DND-41 (cell line): ENCODE results near the gene DDX56.

ENCODE experiments used
- ATAC-seq: fragments of 200-7000 bp; cut with Tn5 transposase; 3 replicates; pipeline ENCODE4 v1.9.1; 2021; ENCODE audit warnings: low read depth; ENCODE audit not compliant: insufficient read depth
- DNase-seq: peaks from one replicate; pipeline ENCODE4 v3.0.0-alpha.2; 2020
- H2AFZ ChIP-seq: 2 replicates; pipeline ENCODE4 v1.6.0; 2012; ENCODE audit warnings: low read depth, low read length
- H3K27ac ChIP-seq: 2 replicates; pipeline ENCODE4 v1.5.1; 2012; ENCODE audit warnings: low read length, inconsistent platforms
- H3K27me3 ChIP-seq: fragments of 200-600 bp; sonication (generic); 2 replicates; pipeline ENCODE4 v1.6.0; 2012; ENCODE audit warnings: low read length, mild to moderate bottlenecking, inconsistent platforms; ENCODE audit not compliant: insufficient read depth, poor library complexity
- H3K36me3 ChIP-seq: 2 replicates; pipeline ENCODE4 v1.5.1; 2012; ENCODE audit warnings: low read length, inconsistent platforms; ENCODE audit not compliant: insufficient read depth
- H3K4me1 ChIP-seq: 2 replicates; pipeline ENCODE4 v1.5.1; 2012; ENCODE audit warnings: mild to moderate bottlenecking, low read length; ENCODE audit not compliant: insufficient read depth
- H3K4me2 ChIP-seq: 2 replicates; pipeline ENCODE4 v1.6.0; 2012; ENCODE audit warnings: mild to moderate bottlenecking, moderate library complexity, low read length, inconsistent platforms; ENCODE audit not compliant: insufficient read depth
- H3K4me3 ChIP-seq, 2 experiments: fragments of 200-600 bp in 1 of 2; shearing (Covaris generic) in 1 of 2; 2 replicates each; pipeline ENCODE4 v1.5.1; 2012 to 2016; ENCODE audit warnings: inconsistent platforms in 2 of 2, low read length in 2 of 2, mild to moderate bottlenecking in 2 of 2, low read depth in 1 of 2, moderate library complexity in 1 of 2
- H3K79me2 ChIP-seq: 2 replicates; pipeline ENCODE4 v1.6.0; 2012; ENCODE audit warnings: low read length, inconsistent platforms; ENCODE audit not compliant: insufficient read depth
- H3K9ac ChIP-seq: 2 replicates; pipeline ENCODE4 v1.6.0; 2012; ENCODE audit warnings: low read depth, mild to moderate bottlenecking, inconsistent platforms, low read length, moderate library complexity
- H3K9me3 ChIP-seq: 2 replicates; pipeline ENCODE4 v1.5.1; 2012; ENCODE audit warnings: low read length, moderate library complexity, mild to moderate bottlenecking, inconsistent platforms; ENCODE audit not compliant: insufficient read depth, severe bottlenecking
- H4K20me1 ChIP-seq: 2 replicates; pipeline ENCODE4 v1.6.0; 2012; ENCODE audit warnings: low read length; ENCODE audit not compliant: insufficient read depth
- EZH2 ChIP-seq: IDR thresholded peaks from 3 replicates; pipeline ENCODE4 v1.6.1; 2012; ENCODE audit warnings: borderline replicate concordance, low read depth, mild to moderate bottlenecking, moderate library complexity, low read length, inconsistent platforms; ENCODE audit not compliant: severe bottlenecking
- TF ChIP-seq, protein P1 (sequence below): IDR thresholded peaks from 2 replicates; pipeline ENCODE4 v1.5.1; 2012; ENCODE audit warnings: borderline replicate concordance, low read length, moderate library complexity, mild to moderate bottlenecking; ENCODE audit not compliant: poor library complexity, severe bottlenecking; ENCODE audit errors: extremely low read depth

The DDX56 gene

DNA sequence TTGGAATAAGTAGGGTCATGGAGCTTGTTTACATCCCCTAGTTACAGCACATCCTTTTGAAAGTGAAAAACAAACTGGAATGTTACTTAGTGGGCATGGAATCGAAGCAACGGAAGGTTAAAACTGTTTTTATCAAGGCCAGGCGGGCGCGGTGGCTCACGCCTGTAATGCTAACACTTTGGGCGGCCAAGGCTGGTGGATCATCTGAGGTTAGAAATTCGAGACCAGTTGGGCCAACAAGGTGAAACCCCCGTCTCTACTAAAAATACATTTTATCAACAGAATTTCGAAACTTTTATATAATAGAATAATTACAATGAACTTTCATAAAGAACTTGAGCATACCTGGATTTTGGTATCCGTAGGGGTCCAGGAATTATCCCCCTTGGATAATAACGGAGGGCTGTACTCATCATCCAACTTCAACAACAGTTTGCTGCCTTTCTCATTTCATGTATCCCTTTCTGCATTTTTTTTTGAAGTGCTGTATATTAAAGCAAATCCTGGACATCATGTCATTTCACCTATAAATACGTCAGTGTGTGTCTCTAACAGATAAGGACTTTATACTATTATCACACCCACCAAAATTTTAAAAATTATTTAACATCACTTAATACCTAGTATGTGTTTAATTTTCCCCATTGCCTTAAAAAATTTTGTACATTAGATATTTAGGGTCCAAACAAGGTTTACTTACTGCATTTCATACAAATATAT is 9.6 kb upstream of the DDX56 start:
- H3K27ac ChIP-seq: peak overlapping the region; percentile 36; the same call in 1 of the 2 replicates
- H3K79me2 ChIP-seq: peaks cover 40% of the 10 kb centered on the region
- H3K4me3 ChIP-seq: peak overlapping the region in 1 of 2 experiments; percentile 69; a peak in 3 of 4 replicates

DNA sequence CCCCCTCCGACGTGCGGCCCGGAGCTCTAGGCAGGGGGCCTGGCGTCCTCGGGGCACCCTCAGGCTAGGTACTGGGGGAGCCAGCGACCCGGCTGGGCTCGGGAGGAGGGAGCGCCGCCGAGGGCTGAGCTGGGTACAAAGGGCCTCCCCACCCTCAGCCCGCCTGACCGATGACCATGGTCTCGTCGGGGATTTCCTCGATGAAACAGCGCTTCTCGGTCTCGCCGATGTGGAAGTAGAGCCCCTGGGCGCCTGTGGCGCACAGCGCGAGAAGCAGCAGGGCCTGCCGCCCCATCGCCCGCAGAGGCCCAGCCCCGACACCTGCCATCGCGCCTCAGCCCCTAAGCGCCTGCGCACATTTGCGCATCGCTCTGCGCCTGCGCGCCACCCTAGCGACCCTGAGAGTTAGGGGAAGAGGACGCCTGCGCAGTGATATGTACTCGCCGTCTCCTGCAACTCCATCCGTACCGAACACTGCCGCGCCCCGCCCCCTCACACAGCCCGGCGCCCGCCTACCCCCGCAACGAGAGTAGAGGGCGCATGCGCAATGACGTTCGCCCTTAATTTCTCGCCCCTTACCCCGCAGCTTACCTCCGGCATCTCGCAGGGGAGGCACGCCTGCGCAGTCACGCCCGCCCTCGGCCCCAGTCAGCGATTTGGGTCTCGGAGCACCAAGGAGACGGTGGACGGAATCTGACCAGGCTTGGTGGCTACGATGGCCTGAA is 8.3 kb upstream of the DDX56 start, which contains the start of gene TMED4:
TSS of gene TMED4 (minus strand) at position 353 of the 725 bp plus-strand sequence. CDS start at position 328, 25 bp downstream.
- H3K27me3 ChIP-seq: no peaks in the 10 kb centered on the region
- peaks cover 45% of the 10 kb centered on the region for H3K79me2 ChIP-seq
- peak within 1 kb of the TSS; percentile 62 to 69 for H3K4me3 ChIP-seq
- peaks cover 39% of the 10 kb centered on the region for H3K36me3 ChIP-seq
- TF ChIP-seq, protein P1, sequence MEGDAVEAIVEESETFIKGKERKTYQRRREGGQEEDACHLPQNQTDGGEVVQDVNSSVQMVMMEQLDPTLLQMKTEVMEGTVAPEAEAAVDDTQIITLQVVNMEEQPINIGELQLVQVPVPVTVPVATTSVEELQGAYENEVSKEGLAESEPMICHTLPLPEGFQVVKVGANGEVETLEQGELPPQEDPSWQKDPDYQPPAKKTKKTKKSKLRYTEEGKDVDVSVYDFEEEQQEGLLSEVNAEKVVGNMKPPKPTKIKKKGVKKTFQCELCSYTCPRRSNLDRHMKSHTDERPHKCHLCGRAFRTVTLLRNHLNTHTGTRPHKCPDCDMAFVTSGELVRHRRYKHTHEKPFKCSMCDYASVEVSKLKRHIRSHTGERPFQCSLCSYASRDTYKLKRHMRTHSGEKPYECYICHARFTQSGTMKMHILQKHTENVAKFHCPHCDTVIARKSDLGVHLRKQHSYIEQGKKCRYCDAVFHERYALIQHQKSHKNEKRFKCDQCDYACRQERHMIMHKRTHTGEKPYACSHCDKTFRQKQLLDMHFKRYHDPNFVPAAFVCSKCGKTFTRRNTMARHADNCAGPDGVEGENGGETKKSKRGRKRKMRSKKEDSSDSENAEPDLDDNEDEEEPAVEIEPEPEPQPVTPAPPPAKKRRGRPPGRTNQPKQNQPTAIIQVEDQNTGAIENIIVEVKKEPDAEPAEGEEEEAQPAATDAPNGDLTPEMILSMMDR: no peak
- no peak for TF ChIP-seq EZH2
- H3K9ac ChIP-seq: peak within 1 kb of the TSS; percentile 91
- peak; percentile 90 for ATAC-seq
- peak within 1 kb of the TSS; percentile 97 for H3K4me2 ChIP-seq
- peak; percentile 100 for DNase-seq
- H3K4me1 ChIP-seq: peaks cover 33% of the 10 kb centered on the region
- H3K27ac ChIP-seq: peak within 1 kb of the TSS; percentile 94
- H3K9me3 ChIP-seq: no peaks in the 10 kb centered on the region
- peaks cover 4% of the 10 kb centered on the region; the same call in 1 of the 2 replicates for H4K20me1 ChIP-seq
- peak within 1 kb of the TSS; percentile 98 for H2AFZ ChIP-seq

More for the DNA sequence above, 9.6 kb upstream of the DDX56 start:
- Histone ChIP-seq H3K4me2 (peak overlapping the region; percentile 87), H3K36me3 (peaks cover 33% of the 10 kb centered on the region), H2AFZ (peak overlapping the region; percentile 98), H3K9me3 (no peaks in the 10 kb centered on the region), H4K20me1 (peaks cover 4% of the 10 kb centered on the region; the same call in 1 of the 2 replicates), H3K9ac (peak overlapping the region; percentile 88), H3K4me1 (peaks cover 33% of the 10 kb centered on the region), H3K27me3 (no peaks in the 10 kb centered on the region)
- ATAC-seq (no peak), DNase-seq (no peak)
- TF ChIP-seq, protein P1: no peak
- TF ChIP-seq EZH2: no peak

DNA sequence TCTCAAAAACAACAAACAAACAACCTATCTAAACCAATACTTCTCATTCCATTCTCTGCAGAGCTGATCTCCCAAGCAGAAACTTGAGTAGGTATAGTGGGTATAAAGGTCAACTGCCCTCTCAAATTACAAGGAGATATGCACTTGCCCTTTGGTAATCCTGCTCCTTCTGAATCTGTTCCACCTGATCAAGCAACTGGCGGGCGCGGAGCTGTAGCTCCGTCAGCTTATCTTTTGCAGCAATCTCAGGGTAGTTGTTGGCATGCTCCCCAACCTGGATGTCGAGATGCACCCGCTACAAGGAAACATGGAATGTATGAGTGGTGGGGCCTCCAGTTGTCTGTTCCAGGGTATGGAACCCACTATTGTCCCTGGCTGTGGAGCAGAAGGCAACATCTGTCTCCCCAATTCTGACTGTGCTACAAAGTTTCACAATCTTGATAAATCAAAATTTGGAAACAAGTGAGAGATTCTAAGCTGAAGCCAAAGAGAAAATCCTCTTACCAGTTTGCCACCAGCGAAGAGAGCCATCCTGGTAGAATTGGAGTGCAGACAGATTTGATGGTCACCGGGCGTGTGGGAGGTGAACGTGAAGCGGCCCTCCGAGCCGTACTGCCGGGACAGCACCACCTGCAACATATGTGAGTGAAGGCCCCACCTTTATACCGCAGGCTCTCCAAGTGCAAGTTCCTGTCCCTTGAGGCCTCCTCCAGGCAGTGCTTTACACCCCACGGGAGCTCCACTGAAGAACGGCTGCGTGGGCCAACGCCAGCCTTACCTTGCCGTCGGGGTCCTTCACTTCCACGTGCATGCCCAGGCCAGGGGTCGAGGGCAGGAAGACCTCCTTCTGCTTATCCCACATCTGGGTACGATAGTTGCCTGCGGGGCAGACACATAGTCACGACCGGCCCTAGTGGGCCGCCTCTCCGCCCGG is 7.5 kb upstream of the DDX56 start:
- TF ChIP-seq, protein P1: no peak
- no peak for TF ChIP-seq EZH2
- no peaks in the 10 kb centered on the region for H3K27me3 ChIP-seq
- peak overlapping the region; percentile 91 for H3K9ac ChIP-seq
- peak overlapping the region; percentile 62 to 69 for H3K4me3 ChIP-seq
- H3K27ac ChIP-seq: peak overlapping the region; percentile 84
- peaks cover 4% of the 10 kb centered on the region; the same call in 1 of the 2 replicates for H4K20me1 ChIP-seq
- peaks cover 39% of the 10 kb centered on the region for H3K36me3 ChIP-seq
- H3K4me2 ChIP-seq: peak overlapping the region; percentile 97
- no peaks in the 10 kb centered on the region for H3K9me3 ChIP-seq
- peaks cover 45% of the 10 kb centered on the region for H3K79me2 ChIP-seq
- H3K4me1 ChIP-seq: peaks cover 33% of the 10 kb centered on the region
- ATAC-seq (peak; percentile 45), DNase-seq (peak; percentile 57)
- peak overlapping the region; percentile 79 for H2AFZ ChIP-seq
